Measurements from ENCODE around the gene RBM10.

The RBM10 gene

GRCh38 chrX:47223476-47224250, 78.6 kb downstream of the RBM10 start:
- TF ChIP-seq CTCF (conservative IDR thresholded peaks at IDR 0.05; ENCODE audit: low read depth, low read length) = no peak
- no peak overlapping the region for H3K4me3 ChIP-seq (ENCODE audit: low read length)
- no peak for DNase-seq (ENCODE audit: low read depth)

- H3K4me3 ChIP-seq (ENCODE audit: low read length) = no peak overlapping the region
- no peak for TF ChIP-seq CTCF (conservative IDR thresholded peaks at IDR 0.05; ENCODE audit: low read depth, low read length)
- no peak for DNase-seq (ENCODE audit: low read depth)
Observed at GRCh38 chrX:47224266-47224895, 79.4 kb downstream of the RBM10 start.

GRCh38 chrX:47224896-47225290, 79.9 kb downstream of the RBM10 start:
- no peak overlapping the region for H3K4me3 ChIP-seq (ENCODE audit: low read length)
- TF ChIP-seq CTCF (conservative IDR thresholded peaks at IDR 0.05; ENCODE audit: low read depth, low read length) = no peak
- no peak for DNase-seq (ENCODE audit: low read depth)

- no peak for TF ChIP-seq CTCF (conservative IDR thresholded peaks at IDR 0.05; ENCODE audit: low read depth, low read length)
- H3K4me3 ChIP-seq (ENCODE audit: low read length) = no peak overlapping the region
- no peak for DNase-seq (ENCODE audit: low read depth)
Observed at GRCh38 chrX:47226071-47226470, 81.0 kb downstream of the RBM10 start.

GRCh38 chrX:47226531-47227333, 81.7 kb downstream of the RBM10 start:
- DNase-seq (ENCODE audit: low read depth) = no peak
- TF ChIP-seq CTCF (conservative IDR thresholded peaks at IDR 0.05; ENCODE audit: low read depth, low read length) = no peak
- H3K4me3 ChIP-seq (ENCODE audit: low read length) = no peak overlapping the region

GRCh38 chrX:47227334-47227583, 82.2 kb downstream of the RBM10 start:
- no peak for TF ChIP-seq CTCF (conservative IDR thresholded peaks at IDR 0.05; ENCODE audit: low read depth, low read length)
- DNase-seq (ENCODE audit: low read depth) = no peak
- no peak overlapping the region for H3K4me3 ChIP-seq (ENCODE audit: low read length)
